ENCODE measurements around the gene OR2A12. TPM values are rescaled to one million over a fixed set of nuclear protein-coding genes. Genes with fewer than 3 reads are reported as not detected.

OR2A12 gene
- total RNA-seq, 1 experiment from 2014 or later = not detected

- no peak for DNase-seq (ENCODE audit: low read depth, low spot score)
- in situ Hi-C loops (cut with HindIII; ENCODE audit: low pct_unique_long_range_greater_than_20kb, low sequenced_read_pairs) = no loop called here
- H3K27me3 ChIP-seq (ENCODE audit: control insufficient read depth, insufficient read depth, low read length) = no peaks in the 10 kb centered on the region; the same call in 1 of the 2 replicates
- H3K27ac ChIP-seq (ENCODE audit: low read length) = no peak overlapping the region
- TF ChIP-seq TCF7L2 (IDR thresholded peaks at IDR 0.05; ENCODE audit: low read depth, low read length) (no peak), REST (IDR thresholded peaks at IDR 0.05; ENCODE audit: insufficient read depth in 1 of 2, low read depth in 2 of 2, low read length in 1 of 2) (no peak), POLR2AphosphoS5 (IDR thresholded peaks at IDR 0.05; ENCODE audit: low read depth, low read length) (no peak), CTCF (IDR thresholded peaks at IDR 0.05) (no peak), SIN3A (IDR thresholded peaks at IDR 0.05; ENCODE audit: borderline replicate concordance, insufficient read depth, low read depth, low read length) (no peak)
- intact Hi-C loops (cut with micrococcal nuclease; ENCODE audit: unreplicated experiment) = no loop called here
- ChIA-PET POLR2A (no interaction called here), CTCF (no interaction called here)
- ATAC-seq = no peak
- BruUV-seq (replicated peaks) = no TSS peak
- no peaks in the 10 kb centered on the region for H3K9me3 ChIP-seq (ENCODE audit: control insufficient read depth, insufficient read depth, low read depth, low read length)
- no peak overlapping the region for H3K4me3 ChIP-seq (ENCODE audit: low read depth in 2 of 2, low read length in 2 of 2)
- H3K4me1 ChIP-seq (ENCODE audit: control insufficient read depth, insufficient read depth, low read length) = no peaks in the 10 kb centered on the region
- H3K36me3 ChIP-seq (ENCODE audit: control insufficient read depth, insufficient read depth, low read length) = no peaks in the 10 kb centered on the region
Measured at GRCh38 chr7:144133307-144133706, 47.2 kb downstream of the OR2A12 start.

- no TSS peak for BruUV-seq (replicated peaks)
- in situ Hi-C loops (cut with HindIII; ENCODE audit: low pct_unique_long_range_greater_than_20kb, low sequenced_read_pairs) (no loop called here), intact Hi-C loops (cut with micrococcal nuclease; ENCODE audit: unreplicated experiment) (no loop called here)
- Histone ChIP-seq H3K9me3 (ENCODE audit: control insufficient read depth, insufficient read depth, low read depth, low read length) (no peaks in the 10 kb centered on the region), H3K27me3 (ENCODE audit: control insufficient read depth, insufficient read depth, low read length) (no peaks in the 10 kb centered on the region; the same call in 1 of the 2 replicates), H3K4me1 (ENCODE audit: control insufficient read depth, insufficient read depth, low read length) (no peaks in the 10 kb centered on the region), H3K27ac (ENCODE audit: low read length) (no peak overlapping the region), H3K36me3 (ENCODE audit: control insufficient read depth, insufficient read depth, low read length) (no peaks in the 10 kb centered on the region), H3K4me3 (ENCODE audit: low read depth in 2 of 2, low read length in 2 of 2) (no peak overlapping the region)
- POLR2A ChIA-PET = no interaction called here
- no peak for DNase-seq (ENCODE audit: low read depth, low spot score)
- no peak for TF ChIP-seq REST (IDR thresholded peaks at IDR 0.05; ENCODE audit: insufficient read depth in 1 of 2, low read depth in 2 of 2, low read length in 1 of 2)
- no peak for TF ChIP-seq TCF7L2 (IDR thresholded peaks at IDR 0.05; ENCODE audit: low read depth, low read length)
- no peak for TF ChIP-seq POLR2AphosphoS5 (IDR thresholded peaks at IDR 0.05; ENCODE audit: low read depth, low read length)
- TF ChIP-seq SIN3A (IDR thresholded peaks at IDR 0.05; ENCODE audit: borderline replicate concordance, insufficient read depth, low read depth, low read length) = no peak
- TF ChIP-seq CTCF (IDR thresholded peaks at IDR 0.05) = no peak
- ATAC-seq = no peak
- CTCF ChIA-PET = no interaction called here
Measured at GRCh38 chr7:144134116-144134515, 48.0 kb downstream of the OR2A12 start.
